Esophagus muscularis mucosa (tissue), 3 donors: ENCODE results near the gene SLC35A3.

Source experiments
- CTCF ChIP-seq, 3 experiments: fragments of 200-600 bp in 2 of 3; fragments of 450-650 bp in 1 of 3; sonication (generic) in 2 of 3; IDR thresholded peaks; one replicate each; pipeline ENCODE4 v1.5.1; 2017 to 2019; ENCODE audit warnings: antibody characterized with exemption in 3 of 3, mild to moderate bottlenecking in 2 of 3, moderate library complexity in 1 of 3
- POLR2A ChIP-seq: fragments of 450-650 bp; IDR thresholded peaks from one replicate; pipeline ENCODE4 v1.6.1; 2017; ENCODE audit warnings: antibody characterized with exemption, moderate library complexity, mild to moderate bottlenecking, low read depth
- POLR2AphosphoS5 ChIP-seq, 2 donors: sonication (generic); formaldehyde crosslinking; IDR thresholded peaks; one replicate each; pipeline ENCODE4 v1.6.1; 2017; ENCODE audit warnings: antibody characterized with exemption in 2 of 2

GRCh38 chr1:99936071-99936470 lies 33.7 kb upstream of the SLC35A3 start:
- TF ChIP-seq POLR2AphosphoS5 (IDR thresholded peaks at IDR 0.05) (no peak), CTCF (IDR thresholded peaks at IDR 0.05) (no peak), POLR2A (no peak)
